H1 (cell line): ENCODE data around the gene NDUFS4.

Experiments
- CEBPB ChIP-seq: IDR thresholded peaks from 2 replicates; pipeline ENCODE4 v1.6.1; 2012; ENCODE audit warnings: low read depth, low read length
- CHD2 ChIP-seq: IDR thresholded peaks from 2 replicates; pipeline ENCODE4 v1.6.1; 2012; ENCODE audit warnings: low read length, improper control_type of control experiment
- CTCF ChIP-seq, 3 experiments: IDR thresholded peaks; 1 replicate in 2 of 3; 2 replicates in 1 of 3; pipeline versions ENCODE4 v1.5.1 to v1.6.1; 2011; ENCODE audit warnings: low read length in 3 of 3, mild to moderate bottlenecking in 3 of 3, inconsistent platforms in 2 of 3, low read depth in 1 of 3, moderate library complexity in 1 of 3; ENCODE audit not compliant: insufficient read depth in 1 of 3; ENCODE audit errors: control extremely low read depth in 1 of 3
- EGR1 ChIP-seq: IDR thresholded peaks from 2 replicates; pipeline ENCODE4 v1.6.1; 2011; ENCODE audit warnings: low read depth, low read length, borderline replicate concordance
- GABPA ChIP-seq: IDR thresholded peaks from 2 replicates; pipeline ENCODE4 v1.6.1; 2011; ENCODE audit warnings: mild to moderate bottlenecking, low read length, moderate library complexity, borderline replicate concordance; ENCODE audit not compliant: insufficient read depth
- HDAC6 ChIP-seq: IDR thresholded peaks from one replicate; pipeline ENCODE4 v1.7.1; 2012; ENCODE audit warnings: low read depth, mild to moderate bottlenecking, inconsistent platforms, low read length, moderate library complexity
- JUND ChIP-seq: IDR thresholded peaks from 2 replicates; pipeline ENCODE4 v1.6.1; 2011; ENCODE audit warnings: mild to moderate bottlenecking, improper control_type of control experiment, low read length
- MAFK ChIP-seq: IDR thresholded peaks from 2 replicates; pipeline ENCODE4 v1.6.1; 2012; ENCODE audit warnings: low read depth, mild to moderate bottlenecking, improper control_type of control experiment, low read length
- POLR2A ChIP-seq, 2 experiments: IDR thresholded peaks; 1 replicate in 1 of 2; 2 replicates in 1 of 2; pipeline ENCODE4 v1.6.1; 2011; ENCODE audit warnings: low read depth in 2 of 2, low read length in 2 of 2, mild to moderate bottlenecking in 2 of 2; ENCODE audit errors: control extremely low read depth in 1 of 2
- SIN3A ChIP-seq, 2 experiments: IDR thresholded peaks in 1 of 2; conservative IDR thresholded peaks in 1 of 2; 2 replicates each; pipeline ENCODE4 v1.6.1; 2011 to 2012; ENCODE audit warnings: low read length in 2 of 2, improper control_type of control experiment in 1 of 2, low read depth in 1 of 2, mild to moderate bottlenecking in 1 of 2
- SIX5 ChIP-seq: IDR thresholded peaks from 2 replicates; pipeline ENCODE4 v1.6.1; 2011; ENCODE audit warnings: mild to moderate bottlenecking, low read depth, low read length
- TEAD4 ChIP-seq: IDR thresholded peaks from 2 replicates; pipeline ENCODE4 v1.6.1; 2012; ENCODE audit warnings: low read depth, low read length, inconsistent platforms, mixed read lengths
- USF2 ChIP-seq: IDR thresholded peaks from 2 replicates; pipeline ENCODE4 v1.6.1; 2011; ENCODE audit warnings: low read length, improper control_type of control experiment

GRCh38 chr5:53582225-53582624 is 21.8 kb downstream of the NDUFS4 start:
- TF ChIP-seq SIX5 (no peak), CTCF (IDR thresholded peaks at IDR 0.05; ENCODE audit: control extremely low read depth in 1 of 3, insufficient read depth in 1 of 3, low read depth in 1 of 3, low read length in 3 of 3) (no peak), USF2 (no peak), HDAC6 (no peak), EGR1 (no peak), TEAD4 (no peak), POLR2A (IDR thresholded peaks at IDR 0.05; ENCODE audit: control extremely low read depth in 1 of 2, low read depth in 2 of 2, low read length in 2 of 2) (no peak), CHD2 (no peak), GABPA (no peak), JUND (no peak), SIN3A (conservative IDR thresholded peaks at IDR 0.05 in 1 of 2, IDR thresholded peaks at IDR 0.05 in 1 of 2; ENCODE audit: low read depth in 1 of 2, low read length in 2 of 2) (no peak), CEBPB (no peak), MAFK (no peak)
